ENCODE results near the gene NAPB.

The NAPB gene

GRCh38 chr20:23437126-23437899, 16.0 kb upstream of the NAPB start:
- DNase-seq (ENCODE audit: low read depth in 3 of 3): no peak

GRCh38 chr20:23436681-23437080, 15.4 kb upstream of the NAPB start:
- DNase-seq (ENCODE audit: low read depth in 3 of 3): no peak

- no peak for DNase-seq (ENCODE audit: low read depth in 3 of 3)
Observed at GRCh38 chr20:23435626-23436539, 14.6 kb upstream of the NAPB start.

- DNase-seq (ENCODE audit: low read depth in 3 of 3): no peak
Observed at GRCh38 chr20:23434521-23435313, 13.4 kb upstream of the NAPB start.

GRCh38 chr20:23433628-23434027, 12.3 kb upstream of the NAPB start:
- no peak for DNase-seq (ENCODE audit: low read depth in 3 of 3)

- DNase-seq (ENCODE audit: low read depth in 3 of 3): no peak
Observed at GRCh38 chr20:23425129-23425528, 3.8 kb upstream of the NAPB start.

- DNase-seq (ENCODE audit: low read depth in 3 of 3): peak; percentile 29 to 40 (median 32)
Observed at GRCh38 chr20:23419995-23420901, 1.0 kb downstream of the NAPB start.

- DNase-seq (ENCODE audit: low read depth in 3 of 3): no peak
Observed at GRCh38 chr20:23419657-23419994, 1.7 kb downstream of the NAPB start.

- DNase-seq (ENCODE audit: low read depth in 3 of 3): no peak
Observed at GRCh38 chr20:23417861-23418260, 3.4 kb downstream of the NAPB start.

- DNase-seq (ENCODE audit: low read depth in 3 of 3): no peak
Observed at GRCh38 chr20:23415959-23416583, 5.2 kb downstream of the NAPB start.

GRCh38 chr20:23415555-23415954, 5.7 kb downstream of the NAPB start:
- no peak for DNase-seq (ENCODE audit: low read depth in 3 of 3)

- DNase-seq (ENCODE audit: low read depth in 3 of 3): no peak
Observed at GRCh38 chr20:23414526-23415188, 6.6 kb downstream of the NAPB start.

- DNase-seq (ENCODE audit: low read depth in 3 of 3): no peak
Observed at GRCh38 chr20:23413862-23414422, 7.3 kb downstream of the NAPB start.

GRCh38 chr20:23412026-23412425, 9.3 kb downstream of the NAPB start:
- DNase-seq (ENCODE audit: low read depth in 3 of 3): no peak

GRCh38 chr20:23410916-23411695, 10.2 kb downstream of the NAPB start:
- no peak for DNase-seq (ENCODE audit: low read depth in 3 of 3)

- DNase-seq (ENCODE audit: low read depth in 3 of 3): no peak
Observed at GRCh38 chr20:23409800-23410199, 11.5 kb downstream of the NAPB start.

GRCh38 chr20:23408957-23409356, 12.3 kb downstream of the NAPB start:
- DNase-seq (ENCODE audit: low read depth in 3 of 3): no peak

- no peak for DNase-seq (ENCODE audit: low read depth in 3 of 3)
Observed at GRCh38 chr20:23407781-23408464, 13.4 kb downstream of the NAPB start.
